ENCODE data around the gene GDF2.

The GDF2 gene

GRCh38 chr10:47307381-47307780 is 14.9 kb upstream of the GDF2 start:
- Histone ChIP-seq H3K36me3 (no peaks in the 10 kb centered on the region), H3K4me3 (no peak overlapping the region), H3K9me3 (no peaks in the 10 kb centered on the region), H3K27me3 (peaks cover 0 to 18% of the 10 kb centered on the region in 2 donors), H3K27ac (no peak overlapping the region), H3K4me1 (peaks cover 0 to 10% (median 3%) of the 10 kb centered on the region in 4 donors)
- no peak for TF ChIP-seq CTCF (IDR thresholded peaks at IDR 0.05)
- intact Hi-C loops (cut with DNase I; ENCODE audit: low total_unique reads), result no loop called here
- DNase-seq, result no peak

GRCh38 chr10:47308775-47309174 is 13.5 kb upstream of the GDF2 start:
- H3K36me3 ChIP-seq, result no peaks in the 10 kb centered on the region
- no peaks in the 10 kb centered on the region for H3K9me3 ChIP-seq
- intact Hi-C loops (cut with DNase I; ENCODE audit: low total_unique reads), result no loop called here
- no peak for DNase-seq
- no peak for TF ChIP-seq CTCF (IDR thresholded peaks at IDR 0.05)
- H3K4me3 ChIP-seq, result no peak overlapping the region
- H3K4me1 ChIP-seq, result peaks cover 0 to 10% (median 3%) of the 10 kb centered on the region in 4 donors
- H3K27me3 ChIP-seq, result peaks cover 0 to 10% of the 10 kb centered on the region in 2 donors
- H3K27ac ChIP-seq, result no peak overlapping the region

- no peak for DNase-seq
- no peaks in the 10 kb centered on the region for H3K9me3 ChIP-seq
- H3K27ac ChIP-seq, result no peak overlapping the region
- no peak overlapping the region for H3K4me3 ChIP-seq
- intact Hi-C loops (cut with DNase I; ENCODE audit: low total_unique reads), result no loop called here
- peaks cover 0 to 10% of the 10 kb centered on the region in 2 donors for H3K27me3 ChIP-seq
- H3K4me1 ChIP-seq, result peaks cover 0 to 10% (median 3%) of the 10 kb centered on the region in 4 donors
- H3K36me3 ChIP-seq, result no peaks in the 10 kb centered on the region
- peak; percentile 18 to 21 for TF ChIP-seq CTCF (IDR thresholded peaks at IDR 0.05)
Observed at GRCh38 chr10:47309408-47310089, 12.7 kb upstream of the GDF2 start.

GRCh38 chr10:47310090-47310505 is 12.2 kb upstream of the GDF2 start:
- Histone ChIP-seq H3K27ac (no peak overlapping the region), H3K36me3 (no peaks in the 10 kb centered on the region), H3K4me3 (no peak overlapping the region), H3K27me3 (peaks cover 0 to 8% of the 10 kb centered on the region in 2 donors), H3K4me1 (peaks cover 0 to 10% (median 3%) of the 10 kb centered on the region in 4 donors), H3K9me3 (no peaks in the 10 kb centered on the region)
- no peak for TF ChIP-seq CTCF (IDR thresholded peaks at IDR 0.05)
- DNase-seq, result no peak
- intact Hi-C loops (cut with DNase I; ENCODE audit: low total_unique reads), result no loop called here

- Histone ChIP-seq H3K27me3 (no peaks in the 10 kb centered on the region), H3K27ac (no peak overlapping the region), H3K4me3 (no peak overlapping the region), H3K9me3 (no peaks in the 10 kb centered on the region), H3K4me1 (peaks cover 0 to 10% (median 3%) of the 10 kb centered on the region in 4 donors), H3K36me3 (no peaks in the 10 kb centered on the region)
- no peak for TF ChIP-seq CTCF (IDR thresholded peaks at IDR 0.05)
- intact Hi-C loops (cut with DNase I; ENCODE audit: low total_unique reads), result loop anchor here (1.0 kb wide), 1 partner anchor 263 kb away; no protein-coding TSS in a partner anchor
- no peak for DNase-seq
Observed at GRCh38 chr10:47311193-47311931, 10.9 kb upstream of the GDF2 start.
